ENCODE data around the gene OR51I2.

DNA sequence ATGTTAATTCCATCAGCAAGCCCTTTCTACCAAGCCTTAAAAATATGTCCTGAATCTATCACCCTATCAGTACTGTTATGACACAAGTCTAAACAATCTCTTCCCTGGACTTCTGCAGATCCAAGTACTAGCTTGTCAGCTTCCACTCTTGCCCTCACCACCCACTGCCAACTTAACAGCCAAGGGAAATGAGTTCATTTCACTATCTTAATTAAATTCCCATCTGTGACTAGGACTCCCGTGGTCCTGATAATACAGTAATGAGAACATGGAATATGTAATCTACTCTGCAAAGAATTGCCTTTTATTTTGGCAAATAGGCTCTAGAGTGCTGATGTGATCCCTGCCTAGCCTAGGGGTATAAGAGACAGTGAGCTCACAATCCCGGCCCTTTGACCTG lies 50.5 kb downstream of the OR51I2 start:
- TF ChIP-seq CTCF (IDR thresholded peaks at IDR 0.05 in 4 of 5, conservative IDR thresholded peaks at IDR 0.05 in 1 of 5) (no peak), POLR2A (IDR thresholded peaks at IDR 0.05) (no peak)
